ENCODE results near the gene MRGPRG.
"Not testable (repeated sequence)": the region's sequence is repeated elsewhere in the genome, so short reads cannot be mapped to it uniquely, and the experiment has no call there.

Gene MRGPRG

GRCh38 chr11:3182462-3182852, 36.2 kb downstream of the MRGPRG start:
- DNase-seq: no peak
- in situ Hi-C loops (cut with MboI; ENCODE audit: low pct_unique_long_range_greater_than_20kb, low sequenced_read_pairs): no loop called here

DNA sequence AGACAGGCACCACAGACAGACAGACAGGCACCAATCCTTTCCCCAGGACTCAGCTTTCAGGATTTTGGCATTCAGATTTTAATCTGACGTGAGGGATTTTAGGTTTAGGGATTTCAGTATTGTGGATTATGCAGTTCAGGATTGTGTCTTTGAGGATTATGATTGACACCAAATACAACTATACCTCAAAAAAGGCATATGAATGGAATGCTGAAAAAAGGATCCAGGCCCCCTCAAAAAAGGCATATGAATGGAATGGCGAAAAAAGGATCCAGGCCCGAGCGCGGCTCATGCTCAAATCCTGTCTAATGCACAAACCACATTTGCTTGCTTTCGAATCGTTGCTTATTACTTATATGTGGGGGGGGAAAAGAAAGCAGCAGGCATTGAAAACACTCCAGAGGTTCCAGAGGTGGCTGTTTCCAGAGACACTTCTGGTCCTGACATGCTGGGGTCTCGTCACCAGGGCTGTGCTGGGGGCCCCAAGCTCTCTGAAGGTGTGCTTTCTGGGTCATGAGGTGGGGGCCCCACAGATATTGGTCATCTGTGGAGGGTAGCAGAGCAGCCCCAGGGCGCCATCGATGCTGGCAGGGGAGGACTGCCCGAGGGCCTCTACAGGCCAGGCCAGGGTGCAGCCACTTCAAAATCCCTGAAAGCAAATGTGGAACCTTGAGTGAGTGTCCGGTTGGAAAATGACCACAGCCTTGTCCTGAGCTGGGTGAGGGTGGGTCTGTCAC, 36.7 kb downstream of the MRGPRG start:
- DNase-seq: no peak
- in situ Hi-C loops (cut with MboI; ENCODE audit: low pct_unique_long_range_greater_than_20kb, low sequenced_read_pairs): no loop called here

DNA sequence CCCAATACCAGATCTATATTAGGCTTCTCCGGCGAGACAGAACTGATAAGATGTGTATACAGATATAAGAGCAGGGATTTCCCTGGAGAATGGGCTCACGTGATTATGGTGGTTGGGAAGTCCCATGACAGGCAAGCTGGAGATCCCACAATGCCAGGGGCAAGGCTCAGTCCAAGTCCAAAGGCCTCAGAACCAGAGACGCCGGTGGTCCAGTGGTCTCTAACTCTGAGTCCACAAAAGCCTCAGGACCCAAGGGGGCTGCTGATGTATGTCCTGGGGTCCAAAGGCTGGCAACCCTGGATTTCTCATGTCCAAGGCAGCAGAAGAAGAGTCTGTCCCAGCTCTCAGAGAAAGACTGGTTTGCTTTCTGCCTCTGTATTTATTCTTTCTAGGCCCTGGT, 37.7 kb downstream of the MRGPRG start:
- no peak for DNase-seq

GRCh38 chr11:3178349-3178748, 40.3 kb downstream of the MRGPRG start:
- in situ Hi-C loops (cut with MboI; ENCODE audit: low pct_unique_long_range_greater_than_20kb, low sequenced_read_pairs): no loop called here
- no peak for DNase-seq

More for the DNA sequence above, 37.7 kb downstream of the MRGPRG start:
- in situ Hi-C loops (cut with MboI; ENCODE audit: low pct_unique_long_range_greater_than_20kb, low sequenced_read_pairs): no loop called here

DNA sequence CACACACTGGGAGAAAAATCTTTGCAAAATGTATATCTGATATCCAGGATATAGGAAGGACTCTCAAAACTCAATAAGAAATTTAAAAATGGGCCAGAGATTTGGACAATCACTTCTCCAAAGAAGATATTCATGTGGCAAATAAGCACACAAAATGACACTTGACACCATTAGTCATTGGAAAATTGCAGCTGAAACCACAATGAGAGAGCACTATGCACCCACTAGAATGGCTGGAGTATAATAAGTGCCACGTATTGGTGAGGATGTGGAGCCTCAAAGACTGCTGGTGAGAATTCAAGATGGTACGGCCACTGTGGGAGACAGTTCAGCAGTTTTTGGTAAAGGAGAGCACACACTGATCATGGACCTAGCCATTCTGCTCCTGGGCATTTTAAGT, 40.7 kb downstream of the MRGPRG start:
- in situ Hi-C loops (cut with MboI; ENCODE audit: low pct_unique_long_range_greater_than_20kb, low sequenced_read_pairs): no loop called here
- DNase-seq: no peak

- in situ Hi-C loops (cut with MboI; ENCODE audit: low pct_unique_long_range_greater_than_20kb, low sequenced_read_pairs): no loop called here
- DNase-seq: no peak
These were observed 42.1 kb downstream of the MRGPRG start for GRCh38 chr11:3176487-3176886.

- in situ Hi-C loops (cut with MboI; ENCODE audit: low pct_unique_long_range_greater_than_20kb, low sequenced_read_pairs): no loop called here
- DNase-seq: no peak
These were observed 43.4 kb downstream of the MRGPRG start for GRCh38 chr11:3175194-3175593.

GRCh38 chr11:3174387-3174786, 44.2 kb downstream of the MRGPRG start:
- no peak for DNase-seq
- in situ Hi-C loops (cut with MboI; ENCODE audit: low pct_unique_long_range_greater_than_20kb, low sequenced_read_pairs): no loop called here

- in situ Hi-C loops (cut with MboI; ENCODE audit: low pct_unique_long_range_greater_than_20kb, low sequenced_read_pairs): no loop called here
These were observed 44.8 kb downstream of the MRGPRG start for GRCh38 chr11:3173795-3174194.

GRCh38 chr11:3171931-3172560, 46.6 kb downstream of the MRGPRG start:
- DNase-seq: no peak
- in situ Hi-C loops (cut with MboI; ENCODE audit: low pct_unique_long_range_greater_than_20kb, low sequenced_read_pairs): no loop called here

More at GRCh38 chr11:3173795-3174194, 44.8 kb downstream of the MRGPRG start:
- no peak for DNase-seq

- no peak for DNase-seq
- in situ Hi-C loops (cut with MboI; ENCODE audit: low pct_unique_long_range_greater_than_20kb, low sequenced_read_pairs): no loop called here
These were observed 47.6 kb downstream of the MRGPRG start for GRCh38 chr11:3170756-3171650.

- in situ Hi-C loops (cut with MboI; ENCODE audit: low pct_unique_long_range_greater_than_20kb, low sequenced_read_pairs): no loop called here
- DNase-seq: no peak
These were observed 48.4 kb downstream of the MRGPRG start for GRCh38 chr11:3170044-3170755.

- in situ Hi-C loops (cut with MboI; ENCODE audit: low pct_unique_long_range_greater_than_20kb, low sequenced_read_pairs): no loop called here
- peak; percentile 69 for DNase-seq
These were observed 49.2 kb downstream of the MRGPRG start for GRCh38 chr11:3169255-3170043.

GRCh38 chr11:3168742-3169254, 49.8 kb downstream of the MRGPRG start:
- in situ Hi-C loops (cut with MboI; ENCODE audit: low pct_unique_long_range_greater_than_20kb, low sequenced_read_pairs); DNase-seq: not testable (repeated sequence)
